Nephron progenitor cell (in vitro differentiated cells): ENCODE results near the gene APBA1.
"Not testable (repeated sequence)": the region's sequence is repeated elsewhere in the genome, so short reads cannot be mapped to it uniquely, and the experiment has no call there.

Experiments used
- DNase-seq: peaks from one replicate; pipeline ENCODE4 v3.0.0; 2021
- H3K27ac Mint-ChIP-seq: 2 replicates; pipeline ENCODE4 v1.8.0; 2021; ENCODE audit warnings: mild to moderate bottlenecking, moderate library complexity, mixed read lengths
- H3K27me3 Mint-ChIP-seq: 2 replicates; pipeline ENCODE4 v1.8.0; 2021; ENCODE audit warnings: mild to moderate bottlenecking, low read depth, mixed read lengths; ENCODE audit not compliant: poor library complexity
- H3K36me3 Mint-ChIP-seq: 2 replicates; pipeline ENCODE4 v1.8.0; 2021; ENCODE audit warnings: low read depth, mixed read lengths
- H3K4me1 Mint-ChIP-seq: 2 replicates; pipeline ENCODE4 v1.8.0; 2021; ENCODE audit warnings: mixed read lengths
- H3K4me3 Mint-ChIP-seq: 2 replicates; pipeline ENCODE4 v1.8.0; 2021; ENCODE audit warnings: mild to moderate bottlenecking, moderate library complexity, mixed read lengths
- H3K9me3 Mint-ChIP-seq: 2 replicates; pipeline ENCODE4 v1.8.0; 2021; ENCODE audit warnings: mild to moderate bottlenecking, moderate library complexity, mixed read lengths
- CTCF ChIP-seq: fragments of 200-600 bp; sonication (generic); IDR thresholded peaks from 2 replicates; pipeline ENCODE4 v1.5.0; 2021; ENCODE audit warnings: antibody characterized with exemption

APBA1 gene

DNA sequence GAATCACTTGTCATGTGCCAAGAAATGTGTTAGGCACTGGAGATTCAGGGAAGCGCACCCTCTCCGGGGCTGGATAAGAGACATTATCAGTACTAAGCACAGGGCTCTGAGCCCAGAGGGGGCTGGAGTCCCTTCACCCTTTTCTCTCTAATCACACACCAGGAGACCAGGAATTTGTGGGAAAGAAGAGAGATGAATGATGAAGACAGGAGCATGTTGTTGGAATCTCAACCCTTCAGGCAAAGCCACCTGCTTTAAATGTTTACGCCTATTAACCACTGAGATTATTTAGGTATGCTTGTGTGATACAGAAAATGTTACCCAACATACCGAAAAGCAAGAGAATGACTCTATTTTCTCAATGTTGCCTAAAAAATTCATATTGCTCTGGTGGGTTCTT lies 227.4 kb downstream of the APBA1 start:
- H3K27me3 Mint-ChIP-seq, result no peaks in the 10 kb centered on the region
- no peaks in the 10 kb centered on the region for H3K36me3 Mint-ChIP-seq
- H3K4me3 Mint-ChIP-seq, result no peak overlapping the region
- H3K4me1 Mint-ChIP-seq, result peaks cover 29% of the 10 kb centered on the region
- peak overlapping the region; percentile 30 for H3K27ac Mint-ChIP-seq
- no peak for TF ChIP-seq CTCF
- DNase-seq, result no peak
- peaks cover 12% of the 10 kb centered on the region for H3K9me3 Mint-ChIP-seq

- no peak for DNase-seq
- Mint-ChIP-seq H3K27ac (no peak overlapping the region), H3K4me3 (no peak overlapping the region), H3K27me3 (no peaks in the 10 kb centered on the region), H3K36me3 (no peaks in the 10 kb centered on the region), H3K4me1 (peaks cover 29% of the 10 kb centered on the region), H3K9me3 (peaks cover 18% of the 10 kb centered on the region)
- TF ChIP-seq CTCF, result no peak
These were observed 228.2 kb downstream of the APBA1 start for GRCh38 chr9:69444021-69444420.

DNA sequence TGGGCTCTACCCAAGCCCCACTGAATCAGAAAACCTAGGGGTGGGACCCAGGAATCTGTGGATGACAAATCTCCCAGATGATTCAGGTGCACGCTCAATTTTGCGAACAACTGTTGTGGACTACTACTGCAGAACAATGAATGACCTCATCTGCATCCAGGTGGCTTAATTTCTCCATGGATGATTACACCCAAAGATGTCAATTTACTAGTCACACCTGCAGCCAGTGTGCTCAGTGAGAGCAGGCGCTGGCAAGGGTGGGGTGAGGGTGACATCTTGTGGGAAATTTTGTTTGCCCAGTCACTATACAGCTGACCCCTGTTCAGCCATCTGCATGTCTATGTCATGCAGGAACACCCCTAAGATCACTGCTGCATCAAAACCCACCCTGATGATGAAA lies 229.0 kb downstream of the APBA1 start:
- no peak for DNase-seq
- peaks cover 18% of the 10 kb centered on the region for H3K9me3 Mint-ChIP-seq
- H3K36me3 Mint-ChIP-seq, result no peaks in the 10 kb centered on the region

GRCh38 chr9:69442486-69442885 lies 229.7 kb downstream of the APBA1 start:
- Mint-ChIP-seq H3K4me3 (no peak overlapping the region), H3K36me3 (no peaks in the 10 kb centered on the region), H3K9me3 (peaks cover 18% of the 10 kb centered on the region), H3K27ac (peak overlapping the region; percentile 13), H3K27me3 (no peaks in the 10 kb centered on the region), H3K4me1 (peaks cover 29% of the 10 kb centered on the region)
- TF ChIP-seq CTCF, result no peak
- DNase-seq, result no peak

More for the DNA sequence above, 229.0 kb downstream of the APBA1 start:
- Mint-ChIP-seq H3K27me3 (no peaks in the 10 kb centered on the region), H3K4me3 (no peak overlapping the region), H3K4me1 (peaks cover 29% of the 10 kb centered on the region), H3K27ac (no peak overlapping the region)
- no peak for TF ChIP-seq CTCF

DNA sequence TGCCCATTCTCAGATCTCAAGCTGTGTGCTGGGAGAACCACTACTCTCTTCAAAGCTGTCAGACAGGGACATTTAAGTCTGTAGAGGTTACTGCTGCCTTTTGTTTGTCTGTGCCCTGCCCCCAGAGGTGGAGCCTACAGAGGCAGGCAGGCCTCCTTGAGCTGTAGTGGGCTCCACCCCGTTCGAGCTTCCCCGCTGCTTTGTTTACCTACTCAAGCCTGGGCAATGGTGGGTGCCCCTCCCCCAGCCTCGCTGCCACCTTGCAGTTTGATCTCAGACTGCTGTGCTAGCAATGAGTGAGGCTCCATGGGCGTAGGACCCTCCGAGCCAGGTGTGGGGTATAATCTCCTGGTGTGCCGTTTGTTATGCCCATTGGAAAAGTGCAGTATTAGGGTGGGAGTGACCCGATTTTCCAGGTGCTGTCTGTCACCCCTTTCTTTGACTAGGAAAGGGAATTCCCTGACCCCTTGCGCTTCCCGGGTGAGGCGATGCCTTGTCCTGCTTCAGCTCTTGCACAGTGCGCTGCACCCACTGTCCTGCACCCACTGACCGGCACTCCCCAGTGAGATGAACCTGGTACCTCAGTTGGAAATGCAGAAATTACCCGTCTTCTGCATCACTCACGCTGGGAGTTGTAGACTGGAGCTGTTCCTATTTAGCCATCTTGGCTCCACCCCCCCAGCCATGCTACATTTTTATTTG lies 231.8 kb downstream of the APBA1 start:
- H3K4me3 Mint-ChIP-seq, H3K27ac Mint-ChIP-seq, H3K27me3 Mint-ChIP-seq, H3K36me3 Mint-ChIP-seq, DNase-seq: not testable (repeated sequence)
- H3K4me1 Mint-ChIP-seq, result peaks cover 29% of the 10 kb centered on the region
- H3K9me3 Mint-ChIP-seq, result peaks cover 27% of the 10 kb centered on the region

DNA sequence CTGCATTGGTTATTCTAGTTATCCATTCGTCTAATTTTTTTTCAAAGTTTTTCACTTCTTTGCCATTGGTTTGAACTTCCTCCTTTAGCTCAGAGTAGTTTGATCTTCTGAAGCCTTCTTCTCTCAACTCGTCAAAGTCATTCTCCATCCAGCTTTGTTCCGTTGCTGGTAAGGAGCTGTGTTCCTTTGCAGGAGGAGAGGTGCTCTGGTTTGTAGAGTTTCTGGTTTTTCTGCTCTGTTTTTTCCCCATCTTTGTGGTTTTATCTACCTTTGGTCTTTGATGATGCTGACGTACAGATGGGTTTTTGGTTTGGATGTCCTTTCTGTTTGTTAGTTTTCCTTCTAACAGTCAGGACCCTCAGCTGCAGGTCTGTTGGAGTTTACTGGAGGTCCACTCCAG lies 232.5 kb downstream of the APBA1 start:
- not testable (repeated sequence) for H3K27ac Mint-ChIP-seq, H3K36me3 Mint-ChIP-seq, DNase-seq, H3K4me3 Mint-ChIP-seq, H3K27me3 Mint-ChIP-seq
- Mint-ChIP-seq H3K4me1 (peaks cover 29% of the 10 kb centered on the region), H3K9me3 (peaks cover 27% of the 10 kb centered on the region)

DNA sequence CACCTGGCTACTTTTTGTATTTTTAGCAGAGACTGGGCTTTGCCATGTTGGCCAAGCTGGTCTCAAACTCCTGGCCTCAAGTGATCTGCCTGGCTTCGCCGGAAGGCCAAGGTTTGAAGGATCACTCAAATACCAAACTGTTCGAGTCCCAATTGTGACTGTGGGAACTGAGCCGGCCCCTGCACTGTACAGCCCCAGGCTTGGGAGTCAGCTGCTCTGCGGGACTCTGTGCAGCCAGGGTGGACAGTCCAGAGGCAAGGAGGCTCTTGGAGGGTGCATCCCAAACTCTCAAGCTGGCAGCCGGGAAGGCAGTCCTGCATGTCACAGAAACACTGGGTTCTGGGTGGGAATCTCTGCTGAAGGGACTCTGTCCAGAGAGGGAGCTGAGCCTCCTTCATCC lies 238.2 kb downstream of the APBA1 start:
- Mint-ChIP-seq H3K4me1 (peaks cover 31% of the 10 kb centered on the region), H3K9me3 (peaks cover 17% of the 10 kb centered on the region), H3K27me3 (peaks cover 11% of the 10 kb centered on the region), H3K27ac (no peak overlapping the region), H3K36me3 (no peaks in the 10 kb centered on the region), H3K4me3 (no peak overlapping the region)
- DNase-seq, result no peak
- TF ChIP-seq CTCF, result no peak
